GM12874 (cell line): ENCODE measurements around the gene INMT.

Experiments
- CTCF ChIP-seq: IDR thresholded peaks from 2 replicates; pipeline ENCODE4 v1.5.1; 2011; ENCODE audit warnings: low read depth, mild to moderate bottlenecking, control low read depth, low read length, moderate library complexity; ENCODE audit not compliant: insufficient read depth

Gene INMT

GRCh38 chr7:30734497-30734896 lies 17.4 kb upstream of the INMT start:
- TF ChIP-seq CTCF: no peak

GRCh38 chr7:30735631-30736030 lies 16.3 kb upstream of the INMT start:
- no peak for TF ChIP-seq CTCF

GRCh38 chr7:30736291-30736690 lies 15.6 kb upstream of the INMT start:
- no peak for TF ChIP-seq CTCF

- no peak for TF ChIP-seq CTCF
These were observed 13.7 kb upstream of the INMT start for GRCh38 chr7:30738026-30738915.

- TF ChIP-seq CTCF: no peak
These were observed 12.2 kb upstream of the INMT start for GRCh38 chr7:30739691-30740090.

GRCh38 chr7:30740417-30741181 lies 11.3 kb upstream of the INMT start:
- peak; percentile 97 for TF ChIP-seq CTCF

- no peak for TF ChIP-seq CTCF
These were observed 10.6 kb upstream of the INMT start for GRCh38 chr7:30741289-30741688.
